ENCODE results near the gene RAD51.

The RAD51 gene

GRCh38 chr15:40762919-40763800, 68.2 kb downstream of the RAD51 start:
- DNase-seq (ENCODE audit: low read depth in 2 of 2), result no peak

- no peak for DNase-seq (ENCODE audit: low read depth in 2 of 2)
Observed at GRCh38 chr15:40763801-40764628, 69.0 kb downstream of the RAD51 start, which contains the start of gene GCHFR. Gene GCHFR, plus strand, starts transcription at chr15:40764068. Its CDS starts 113 bp downstream, at chr15:40764181.

GRCh38 chr15:40764629-40765103, 69.7 kb downstream of the RAD51 start:
- no peak for DNase-seq (ENCODE audit: low read depth in 2 of 2)

- DNase-seq (ENCODE audit: low read depth in 2 of 2), result no peak
Observed at GRCh38 chr15:40766194-40766815, 71.3 kb downstream of the RAD51 start.

GRCh38 chr15:40766906-40767837, 72.2 kb downstream of the RAD51 start:
- DNase-seq (ENCODE audit: low read depth in 2 of 2), result no peak

- no peak for DNase-seq (ENCODE audit: low read depth in 2 of 2)
Observed at GRCh38 chr15:40767838-40768500, 73.0 kb downstream of the RAD51 start.

GRCh38 chr15:40768521-40769273, 73.7 kb downstream of the RAD51 start:
- DNase-seq (ENCODE audit: low read depth in 2 of 2), result no peak

GRCh38 chr15:40769274-40770146, 74.5 kb downstream of the RAD51 start, which contains the start of gene C15orf62:
Gene C15orf62, plus strand, starts transcription at chr15:40769980. Its CDS starts 516 bp downstream, at chr15:40770496.
- no peak for DNase-seq (ENCODE audit: low read depth in 2 of 2)

GRCh38 chr15:40770147-40770721, 75.3 kb downstream of the RAD51 start:
- DNase-seq (ENCODE audit: low read depth in 2 of 2), result no peak

- DNase-seq (ENCODE audit: low read depth in 2 of 2), result no peak
Observed at GRCh38 chr15:40771242-40771641, 76.3 kb downstream of the RAD51 start.

- DNase-seq (ENCODE audit: low read depth in 2 of 2), result no peak
Observed at GRCh38 chr15:40772014-40772413, 77.0 kb downstream of the RAD51 start.

GRCh38 chr15:40773496-40773895, 78.5 kb downstream of the RAD51 start:
- DNase-seq (ENCODE audit: low read depth in 2 of 2), result no peak

GRCh38 chr15:40773902-40774301, 78.9 kb downstream of the RAD51 start:
- DNase-seq (ENCODE audit: low read depth in 2 of 2), result no peak

- no peak for DNase-seq (ENCODE audit: low read depth in 2 of 2)
Observed at GRCh38 chr15:40775007-40775406, 80.0 kb downstream of the RAD51 start.

- DNase-seq (ENCODE audit: low read depth in 2 of 2), result no peak
Observed at GRCh38 chr15:40775740-40776536, 81.0 kb downstream of the RAD51 start.

GRCh38 chr15:40776537-40777141, 81.7 kb downstream of the RAD51 start:
- no peak for DNase-seq (ENCODE audit: low read depth in 2 of 2)

All from stimulated activated CD8-positive, alpha-beta memory T cell treated with anti-CD3 and anti-CD28 coated beads, Interleukin-7, amount 100 ng/mL, for 1 hour (primary cell).